HL-60/S4 treated with phorbol 12-myristate 13-acetate at 8.2 ng/mL for 4 days and 3 days (cell line): ENCODE data around the gene RAD9A.

Experiments used
- in situ Hi-C: fragments of 300-500 bp; cut with MboI; formaldehyde crosslinking; loops from 2 replicates; pipeline ENCODE4 v1.15.0; 2022; ENCODE audit warnings: low sequenced_read_pairs

The RAD9A gene

DNA sequence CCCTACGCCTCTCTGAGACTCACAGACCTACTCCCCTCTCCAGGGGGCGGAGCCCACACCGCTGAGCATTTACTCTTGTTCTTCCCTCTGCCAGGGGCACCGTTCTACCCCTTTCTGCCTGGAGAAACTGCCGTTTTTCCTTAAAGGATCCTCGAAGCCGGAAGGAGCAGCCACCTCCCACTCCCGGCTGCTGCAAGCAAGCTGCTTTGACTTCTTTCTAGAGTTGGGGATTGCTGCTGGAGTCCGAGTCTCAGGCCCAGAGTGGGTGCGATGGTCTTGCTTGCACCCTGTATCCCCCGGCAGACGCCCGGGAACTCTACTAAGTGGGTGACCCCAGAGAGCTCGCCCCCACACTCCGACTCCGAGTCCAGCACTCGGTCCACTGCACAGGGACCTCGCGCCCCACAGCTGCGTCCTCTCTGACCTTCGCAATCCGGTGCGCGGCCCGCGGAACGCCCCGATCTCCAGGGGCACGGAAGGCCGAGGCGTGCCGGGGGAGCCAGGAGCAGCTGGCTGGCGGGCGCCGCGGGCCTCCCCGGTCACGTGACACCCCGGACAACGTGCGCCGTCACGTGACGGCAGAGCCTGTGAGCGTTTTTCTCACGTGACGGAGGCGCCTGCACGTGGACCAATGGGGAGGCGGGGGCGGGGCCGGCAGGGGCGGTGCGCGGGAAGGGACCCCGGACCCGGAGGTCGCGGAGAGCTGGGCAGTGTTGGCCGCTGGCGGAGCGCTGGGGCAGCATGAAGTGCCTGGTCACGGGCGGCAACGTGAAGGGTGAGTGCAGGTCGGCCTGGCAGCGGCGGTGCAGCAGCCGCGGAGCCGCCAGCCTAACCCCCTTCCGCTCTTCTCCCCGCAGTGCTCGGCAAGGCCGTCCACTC is at the start of gene RAD9A:
RAD9A (plus strand) TSS at position 683 of the 879 bp plus-strand sequence; CDS start at position 742, 59 bp downstream.
- in situ Hi-C loops: no loop called here

DNA sequence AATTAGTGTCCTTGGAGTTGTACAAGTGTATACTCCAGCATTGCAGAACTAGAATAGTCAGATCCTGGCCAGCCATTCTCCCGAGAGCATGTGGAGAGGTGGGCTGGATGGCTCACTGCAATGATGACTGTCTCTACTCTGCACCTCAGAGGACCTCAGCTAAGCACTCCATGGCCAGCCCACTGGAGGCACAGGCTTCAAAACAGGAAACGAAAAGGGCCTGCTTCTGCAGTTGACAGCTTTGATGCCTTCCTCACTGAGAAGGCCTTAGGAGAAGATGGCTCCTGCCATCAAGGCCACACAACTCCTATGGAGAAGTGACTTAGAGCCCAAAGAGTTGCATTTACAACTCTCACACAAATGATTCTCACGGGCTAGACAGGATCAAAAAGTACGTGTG is 47.5 kb upstream of the RAD9A start:
- in situ Hi-C loops: no loop called here

DNA sequence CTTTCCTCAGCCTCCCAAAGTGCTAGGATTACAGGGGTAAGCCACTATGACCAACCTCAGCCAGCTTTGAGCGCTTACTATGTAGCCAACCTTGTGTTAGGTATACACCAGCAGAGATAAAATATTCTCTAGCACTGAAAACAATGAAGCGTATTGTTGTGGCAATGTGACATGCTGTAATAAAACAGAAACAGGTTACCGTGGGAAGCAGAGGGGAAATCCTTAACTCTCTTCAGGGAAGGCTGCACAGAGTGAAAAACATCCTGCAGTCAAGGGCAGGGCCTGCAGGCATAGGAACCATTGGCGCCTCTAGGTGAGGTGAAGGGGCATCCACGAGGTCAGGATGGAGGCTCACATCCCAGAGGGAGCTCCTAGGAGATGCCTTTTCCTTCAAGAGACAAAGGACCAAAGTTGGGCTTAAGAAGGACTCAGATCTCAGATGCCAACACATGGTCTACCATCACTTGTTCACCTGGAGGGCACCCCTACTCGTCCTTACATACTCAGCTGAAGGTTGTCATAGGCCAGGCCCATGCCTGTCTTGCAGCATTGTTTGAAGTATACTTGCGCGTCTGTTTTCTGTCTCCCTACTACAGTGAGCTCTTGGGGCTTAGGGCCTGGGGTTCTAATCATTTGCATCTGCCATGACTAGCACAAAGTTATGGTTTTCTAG is 46.4 kb upstream of the RAD9A start:
- in situ Hi-C loops: no loop called here

GRCh38 chr11:67345920-67346819 is 45.6 kb upstream of the RAD9A start:
- in situ Hi-C loops: no loop called here

DNA sequence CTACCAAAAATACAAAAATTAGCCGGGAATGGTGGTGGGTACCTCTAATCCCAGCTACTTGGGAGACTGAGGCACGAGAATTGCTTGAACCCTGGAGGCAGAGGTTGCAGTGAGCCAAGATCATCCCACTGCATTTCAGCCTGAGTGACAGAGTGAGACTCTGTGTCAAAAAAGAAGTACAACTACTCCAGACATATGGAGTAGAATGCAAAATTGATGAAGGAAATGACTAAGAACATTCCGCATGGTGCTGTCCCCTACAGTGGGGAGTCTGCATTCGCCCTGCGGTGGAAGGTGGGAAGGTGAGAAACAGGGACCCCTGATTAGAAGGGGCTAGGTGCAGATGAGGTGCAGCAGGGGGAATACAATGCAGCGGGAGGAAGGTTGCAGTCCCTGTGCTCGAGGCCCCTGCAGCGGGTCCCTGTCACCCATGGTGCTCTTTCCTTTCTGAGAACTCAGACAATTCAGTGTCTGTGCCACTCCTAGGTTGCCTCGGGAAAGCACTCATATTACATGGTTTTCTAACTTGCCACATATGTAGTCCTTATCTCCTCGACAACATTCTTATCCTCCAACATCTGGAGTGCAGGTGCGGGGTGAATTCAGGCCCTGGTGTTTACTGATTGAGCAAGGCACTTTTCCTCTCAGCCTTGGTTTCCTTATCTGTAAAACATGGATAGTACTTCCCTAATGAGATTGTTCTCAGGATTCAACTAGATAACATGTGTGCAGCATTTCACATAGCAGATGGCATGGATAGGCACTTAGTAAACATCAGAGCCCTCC is 43.6 kb upstream of the RAD9A start:
- in situ Hi-C loops: no loop called here

DNA sequence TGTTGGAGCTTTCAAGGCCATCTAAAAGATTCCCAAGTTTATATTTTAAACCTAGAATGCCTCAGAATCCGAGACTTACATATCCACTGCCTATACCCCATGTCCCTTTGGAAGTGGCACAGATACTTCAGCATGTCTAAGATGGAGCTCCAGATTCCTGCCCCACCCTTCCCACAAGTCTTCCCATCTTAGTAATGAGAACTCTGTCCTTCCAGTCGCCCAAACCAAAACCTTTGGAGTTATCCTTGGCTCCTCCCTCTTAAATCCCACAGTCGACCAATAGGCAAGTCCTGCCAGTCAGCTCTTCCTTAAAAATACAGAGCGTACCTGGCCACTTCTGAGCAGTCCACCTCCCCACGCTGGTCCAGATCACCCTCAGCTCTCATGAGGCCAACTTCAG is 42.8 kb upstream of the RAD9A start:
- in situ Hi-C loops: no loop called here

- in situ Hi-C loops: no loop called here
Measured at GRCh38 chr11:67349457-67349856, 42.3 kb upstream of the RAD9A start.

DNA sequence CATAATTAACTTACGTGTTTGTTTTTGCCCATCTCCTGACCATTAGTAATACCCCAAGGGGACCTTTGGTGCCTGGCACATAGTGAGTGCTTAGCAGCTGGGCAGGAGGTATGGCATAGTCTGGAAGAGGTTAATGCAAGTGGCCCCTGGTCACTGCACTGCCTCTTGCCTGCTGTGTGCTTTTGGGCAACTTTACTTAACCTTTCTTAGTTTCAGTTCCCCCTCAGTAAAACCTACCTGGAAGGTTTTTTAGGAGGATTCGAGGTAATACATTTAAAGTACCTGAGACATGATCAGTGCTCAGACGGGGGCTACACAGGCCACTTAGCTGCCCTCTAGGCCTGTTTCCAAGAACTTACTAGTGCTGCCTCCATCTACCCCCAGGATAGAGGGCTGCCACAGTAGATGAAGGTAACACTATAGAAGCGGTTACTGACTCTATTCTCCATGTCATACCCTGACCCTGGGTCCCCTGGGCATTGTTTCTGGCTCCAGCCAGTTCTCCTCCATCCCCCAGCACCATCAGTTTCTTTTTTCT is 41.8 kb upstream of the RAD9A start:
- in situ Hi-C loops: no loop called here

DNA sequence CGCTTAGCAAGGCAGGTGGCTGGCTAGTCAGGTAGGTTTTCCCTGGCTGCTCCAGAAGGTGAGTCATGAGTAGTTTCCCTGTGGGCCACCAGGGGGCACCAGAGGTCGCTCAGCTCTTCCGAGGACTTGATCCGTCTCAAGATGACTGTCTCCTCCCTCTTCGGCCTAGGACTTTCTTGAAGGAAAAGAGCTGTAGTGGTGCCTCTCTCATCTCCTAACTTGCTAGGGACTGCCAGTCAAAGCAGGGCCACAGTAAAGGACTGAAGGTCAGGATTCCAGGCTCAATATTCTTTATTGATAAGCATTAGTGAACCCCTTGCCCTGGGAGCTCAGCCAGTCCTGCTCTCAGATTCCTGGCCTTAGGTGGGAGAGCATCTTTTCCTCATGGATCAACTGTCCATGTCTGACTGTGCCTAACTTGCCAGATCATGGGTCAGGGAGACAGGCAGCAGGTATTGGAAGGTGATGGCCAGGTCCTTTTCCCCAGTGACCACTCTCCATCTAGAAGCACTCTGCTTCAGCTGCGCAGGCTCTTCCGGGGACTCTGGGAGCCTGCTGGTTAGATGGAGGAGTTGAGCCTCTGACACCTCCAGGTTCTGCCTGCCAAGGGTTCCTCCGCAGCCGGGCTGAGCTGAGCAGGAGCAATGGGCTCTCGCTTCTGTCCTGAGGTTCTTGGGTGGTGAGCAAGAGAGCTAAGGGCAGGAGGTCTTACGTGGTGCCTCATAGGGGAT is 40.3 kb upstream of the RAD9A start:
- in situ Hi-C loops: no loop called here

DNA sequence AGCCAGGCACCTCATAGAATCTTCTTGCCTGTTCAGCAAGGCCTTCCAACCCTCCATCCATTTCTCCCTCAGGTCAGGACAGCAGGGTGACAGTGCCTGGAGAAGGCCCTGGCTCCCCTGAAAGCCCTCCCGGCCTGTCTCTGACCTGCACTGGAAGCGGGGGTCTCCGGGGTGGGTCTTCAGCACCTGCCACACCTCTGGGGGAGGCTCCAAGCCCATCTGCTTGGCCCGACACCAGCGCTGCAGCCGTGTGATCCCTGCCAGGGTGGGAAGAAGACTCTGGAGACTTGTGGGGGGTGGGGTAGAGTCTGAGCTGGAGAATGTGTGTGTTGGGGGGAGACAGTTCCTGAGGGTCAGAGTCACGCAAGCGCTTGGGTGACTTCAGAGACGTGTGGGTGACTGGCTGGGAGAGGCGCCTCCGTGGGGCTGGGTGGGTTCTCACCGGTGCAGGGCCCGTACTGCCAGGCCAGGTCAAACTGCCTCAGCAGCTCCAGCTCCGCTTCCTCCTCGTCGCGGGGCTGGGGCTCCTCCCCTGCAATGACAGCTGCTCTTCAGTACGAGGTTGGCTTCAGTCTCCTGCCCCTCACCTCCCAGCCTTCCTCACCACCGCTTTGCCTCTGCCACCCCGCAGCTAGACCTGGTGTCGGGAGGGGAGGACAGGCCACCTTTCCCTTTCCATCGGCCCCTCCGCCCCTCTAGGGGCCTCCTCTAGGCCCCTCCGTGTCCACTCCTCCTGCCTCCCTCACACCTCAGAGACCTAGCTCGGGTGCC is 39.1 kb upstream of the RAD9A start:
- in situ Hi-C loops: no loop called here

DNA sequence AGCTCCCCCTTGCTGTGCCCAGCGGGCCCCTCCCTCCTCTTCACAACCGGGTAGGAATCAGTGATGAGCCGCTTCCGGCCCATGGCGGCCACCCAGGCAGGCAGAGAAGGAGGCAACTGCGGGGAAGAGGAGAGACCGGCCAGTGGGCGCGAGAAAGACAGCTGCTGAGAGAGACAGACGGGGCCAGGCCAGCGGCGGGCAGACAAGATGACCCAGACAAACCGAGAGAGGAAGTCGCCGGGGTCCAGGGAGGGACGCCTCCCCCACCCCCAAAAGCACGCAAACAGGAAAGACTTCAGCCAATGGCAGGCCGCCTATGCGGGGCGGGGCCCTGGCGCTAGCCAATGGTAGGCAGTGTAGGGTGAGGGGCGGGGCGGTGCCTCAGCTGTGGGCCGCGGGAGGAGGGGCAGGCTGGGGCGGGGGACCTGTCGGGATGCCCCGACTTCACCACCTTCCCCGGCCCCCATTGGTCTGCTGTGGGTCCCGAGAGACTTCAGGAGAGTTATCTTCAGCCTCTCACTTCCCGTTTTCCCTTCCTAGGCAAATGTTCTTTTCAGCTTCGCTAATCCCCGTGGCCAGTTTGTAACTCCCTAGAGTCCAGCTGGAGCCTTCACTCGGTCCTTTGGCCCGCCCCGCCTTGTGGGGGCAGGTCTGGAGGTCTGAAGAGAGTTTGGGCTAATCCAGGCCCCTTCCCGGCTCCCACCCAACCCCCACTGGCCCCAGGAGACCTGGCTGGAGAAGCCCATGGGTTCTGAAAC is 38.3 kb upstream of the RAD9A start, which contains the start of gene POLD4:
POLD4 (minus strand) TSS at position 230 of the 758 bp plus-strand sequence; CDS start at position 83, 147 bp downstream.
- in situ Hi-C loops: no loop called here

DNA sequence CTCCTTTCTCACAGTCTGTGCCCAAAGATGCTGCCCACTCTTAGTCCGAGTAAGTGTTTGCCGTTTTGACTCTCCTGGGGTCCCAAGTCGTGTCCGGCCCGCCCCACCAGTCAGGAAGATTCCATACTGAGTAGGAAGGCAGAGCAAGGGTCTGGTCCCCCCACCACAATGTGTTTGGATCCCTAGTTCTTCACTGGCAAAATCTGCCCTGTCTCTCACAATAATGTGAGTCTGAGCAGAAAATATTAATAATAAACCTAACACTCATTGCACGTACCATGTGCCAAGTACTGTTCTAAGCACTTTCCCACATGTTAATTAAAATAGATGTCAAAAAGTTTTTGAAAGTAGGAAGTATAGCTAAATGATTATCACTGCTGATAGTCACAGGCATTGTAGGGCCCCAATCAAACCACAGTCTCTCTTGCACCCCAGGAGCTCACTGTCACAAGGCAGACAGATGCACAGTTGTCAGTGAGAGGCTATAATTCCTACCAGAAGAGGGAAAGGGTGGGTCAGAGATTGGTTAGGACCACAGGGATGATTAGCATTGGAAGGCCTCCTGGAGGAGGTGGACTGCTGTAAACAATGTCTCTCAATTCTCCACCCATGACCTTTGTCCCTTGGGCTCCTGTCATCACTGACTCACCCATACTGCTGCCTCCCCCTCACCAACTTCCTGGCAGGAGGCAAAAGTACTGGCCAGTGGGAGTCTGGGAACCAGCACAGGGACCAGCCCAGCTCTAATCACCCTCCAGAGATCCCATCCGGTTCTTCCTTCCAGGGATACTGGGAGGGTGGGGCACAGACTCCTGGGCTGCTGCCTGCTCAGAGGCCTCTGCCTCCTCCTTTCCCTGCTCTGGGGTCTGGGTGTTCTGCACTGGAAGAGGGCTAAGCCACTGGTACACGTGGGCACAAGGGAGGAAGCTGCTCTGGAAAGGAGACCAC is 37.4 kb upstream of the RAD9A start:
- in situ Hi-C loops: no loop called here

- in situ Hi-C loops: no loop called here
Measured at GRCh38 chr11:67355023-67355793, 36.6 kb upstream of the RAD9A start.

- in situ Hi-C loops: no loop called here
Measured at GRCh38 chr11:67355794-67356386, 35.9 kb upstream of the RAD9A start.

GRCh38 chr11:67356387-67356863 is 35.4 kb upstream of the RAD9A start:
- in situ Hi-C loops: no loop called here
